ENCODE data around the gene CYP4F3. TPM values are rescaled to one million over a fixed set of nuclear protein-coding genes. Genes with fewer than 3 reads are reported as not detected.
"Not testable (repeated sequence)": the region's sequence is repeated elsewhere in the genome, so short reads cannot be mapped to it uniquely, and the experiment has no call there.

CYP4F3 gene
- total RNA-seq, 1 donor from 2014 or later = not detected

GRCh38 chr19:15644816-15645215 lies 4.1 kb downstream of the CYP4F3 start:
- no peak overlapping the region for H3K4me3 Mint-ChIP-seq (ENCODE audit: unreplicated experiment)
- peaks cover 24% of the 10 kb centered on the region for H3K27me3 Mint-ChIP-seq (ENCODE audit: unreplicated experiment)
- H3K9me3 Mint-ChIP-seq (ENCODE audit: unreplicated experiment) = peaks cover 55% of the 10 kb centered on the region
- H3K4me1 Mint-ChIP-seq (ENCODE audit: unreplicated experiment) = no peaks in the 10 kb centered on the region
- H3K27ac Mint-ChIP-seq (ENCODE audit: unreplicated experiment) = no peak overlapping the region
- peaks cover 36% of the 10 kb centered on the region for H3K36me3 Mint-ChIP-seq (ENCODE audit: low read depth, unreplicated experiment)
- TF ChIP-seq, protein P1, sequence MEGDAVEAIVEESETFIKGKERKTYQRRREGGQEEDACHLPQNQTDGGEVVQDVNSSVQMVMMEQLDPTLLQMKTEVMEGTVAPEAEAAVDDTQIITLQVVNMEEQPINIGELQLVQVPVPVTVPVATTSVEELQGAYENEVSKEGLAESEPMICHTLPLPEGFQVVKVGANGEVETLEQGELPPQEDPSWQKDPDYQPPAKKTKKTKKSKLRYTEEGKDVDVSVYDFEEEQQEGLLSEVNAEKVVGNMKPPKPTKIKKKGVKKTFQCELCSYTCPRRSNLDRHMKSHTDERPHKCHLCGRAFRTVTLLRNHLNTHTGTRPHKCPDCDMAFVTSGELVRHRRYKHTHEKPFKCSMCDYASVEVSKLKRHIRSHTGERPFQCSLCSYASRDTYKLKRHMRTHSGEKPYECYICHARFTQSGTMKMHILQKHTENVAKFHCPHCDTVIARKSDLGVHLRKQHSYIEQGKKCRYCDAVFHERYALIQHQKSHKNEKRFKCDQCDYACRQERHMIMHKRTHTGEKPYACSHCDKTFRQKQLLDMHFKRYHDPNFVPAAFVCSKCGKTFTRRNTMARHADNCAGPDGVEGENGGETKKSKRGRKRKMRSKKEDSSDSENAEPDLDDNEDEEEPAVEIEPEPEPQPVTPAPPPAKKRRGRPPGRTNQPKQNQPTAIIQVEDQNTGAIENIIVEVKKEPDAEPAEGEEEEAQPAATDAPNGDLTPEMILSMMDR (IDR thresholded peaks at IDR 0.05; ENCODE audit: unreplicated experiment) = no peak
- DNase-seq (ENCODE audit: low spot score) = no peak

GRCh38 chr19:15649526-15649925 lies 8.8 kb downstream of the CYP4F3 start:
- Mint-ChIP-seq H3K27ac (ENCODE audit: unreplicated experiment) (no peak overlapping the region), H3K4me3 (ENCODE audit: unreplicated experiment) (no peak overlapping the region), H3K27me3 (ENCODE audit: unreplicated experiment) (peaks cover 12% of the 10 kb centered on the region), H3K36me3 (ENCODE audit: low read depth, unreplicated experiment) (peaks cover 23% of the 10 kb centered on the region), H3K4me1 (ENCODE audit: unreplicated experiment) (no peaks in the 10 kb centered on the region), H3K9me3 (ENCODE audit: unreplicated experiment) (peaks cover 68% of the 10 kb centered on the region)
- DNase-seq (ENCODE audit: low spot score) = no peak
- TF ChIP-seq, protein P1 (IDR thresholded peaks at IDR 0.05; ENCODE audit: unreplicated experiment) = no peak

GRCh38 chr19:15650123-15650522 lies 9.4 kb downstream of the CYP4F3 start:
- not testable (repeated sequence) for DNase-seq (ENCODE audit: low spot score); H3K4me1 Mint-ChIP-seq (ENCODE audit: unreplicated experiment); H3K27ac Mint-ChIP-seq (ENCODE audit: unreplicated experiment)
- peaks cover 11% of the 10 kb centered on the region for H3K27me3 Mint-ChIP-seq (ENCODE audit: unreplicated experiment)
- H3K36me3 Mint-ChIP-seq (ENCODE audit: low read depth, unreplicated experiment) = peaks cover 19% of the 10 kb centered on the region
- H3K4me3 Mint-ChIP-seq (ENCODE audit: unreplicated experiment) = peak overlapping the region; percentile 26
- peaks cover 69% of the 10 kb centered on the region for H3K9me3 Mint-ChIP-seq (ENCODE audit: unreplicated experiment)

DNA sequence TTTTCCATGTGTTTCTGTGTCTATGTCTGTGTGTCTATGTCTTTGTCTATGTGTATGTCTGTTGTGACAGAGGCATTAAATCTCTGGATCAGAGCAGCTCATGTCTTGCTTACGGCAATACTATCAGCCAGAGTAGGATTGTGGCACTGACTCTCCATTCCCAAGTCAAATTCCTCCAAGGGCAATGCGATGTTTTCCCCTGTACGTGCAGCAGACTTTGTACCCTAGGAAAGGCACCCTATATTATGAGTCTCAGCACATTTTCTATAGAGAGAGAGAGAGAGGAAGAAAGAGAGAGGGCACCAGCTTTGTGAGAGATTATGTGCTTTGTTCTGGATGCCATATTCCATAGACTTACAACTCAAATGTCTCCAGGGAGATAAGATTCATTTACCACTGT lies 11.1 kb downstream of the CYP4F3 start:
- Mint-ChIP-seq H3K4me3 (ENCODE audit: unreplicated experiment) (no peak overlapping the region), H3K27ac (ENCODE audit: unreplicated experiment) (no peak overlapping the region), H3K4me1 (ENCODE audit: unreplicated experiment) (no peaks in the 10 kb centered on the region), H3K27me3 (ENCODE audit: unreplicated experiment) (peaks cover 4% of the 10 kb centered on the region), H3K36me3 (ENCODE audit: low read depth, unreplicated experiment) (peaks cover 8% of the 10 kb centered on the region), H3K9me3 (ENCODE audit: unreplicated experiment) (peaks cover 62% of the 10 kb centered on the region)
- DNase-seq (ENCODE audit: low spot score) = no peak
- TF ChIP-seq, protein P1 (IDR thresholded peaks at IDR 0.05; ENCODE audit: unreplicated experiment) = no peak

DNA sequence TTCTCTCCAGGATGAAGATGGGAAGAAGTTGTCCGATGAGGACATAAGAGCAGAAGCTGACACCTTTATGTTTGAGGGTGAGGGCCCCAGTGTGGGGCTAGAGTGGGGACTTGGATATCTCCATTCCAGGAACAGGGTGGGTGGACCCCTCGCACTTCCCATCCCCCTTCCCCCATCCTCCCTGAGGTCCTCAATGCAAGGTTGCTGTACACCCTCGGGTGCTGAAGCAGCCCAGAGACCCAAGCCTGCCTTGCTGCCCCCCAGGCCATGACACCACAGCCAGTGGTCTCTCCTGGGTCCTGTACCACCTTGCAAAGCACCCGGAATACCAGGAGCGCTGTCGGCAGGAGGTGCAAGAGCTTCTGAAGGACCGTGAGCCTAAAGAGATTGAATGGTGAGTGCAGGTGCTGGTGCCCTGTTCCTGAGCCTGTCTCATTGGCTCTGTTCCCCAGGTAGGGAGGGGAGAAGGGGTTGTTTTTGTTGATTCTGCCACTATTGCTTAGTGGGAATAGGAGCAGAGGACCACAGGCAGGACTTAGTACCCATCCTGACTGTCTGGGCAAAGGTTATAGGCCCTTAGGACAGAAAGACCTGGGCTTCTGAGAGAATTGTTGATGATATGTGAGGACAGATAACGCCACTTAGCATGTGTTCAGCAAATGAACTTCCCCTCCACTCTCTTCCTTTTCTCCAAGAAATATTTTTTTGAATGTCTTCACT lies 12.0 kb downstream of the CYP4F3 start:
- H3K4me3 Mint-ChIP-seq (ENCODE audit: unreplicated experiment) = no peak overlapping the region
- H3K4me1 Mint-ChIP-seq (ENCODE audit: unreplicated experiment) = no peaks in the 10 kb centered on the region
- TF ChIP-seq, protein P1 (IDR thresholded peaks at IDR 0.05; ENCODE audit: unreplicated experiment) = no peak
- no peak overlapping the region for H3K27ac Mint-ChIP-seq (ENCODE audit: unreplicated experiment)
- peaks cover 4% of the 10 kb centered on the region for H3K27me3 Mint-ChIP-seq (ENCODE audit: unreplicated experiment)
- DNase-seq (ENCODE audit: low spot score) = no peak
- H3K9me3 Mint-ChIP-seq (ENCODE audit: unreplicated experiment) = peaks cover 56% of the 10 kb centered on the region
- peaks cover 8% of the 10 kb centered on the region for H3K36me3 Mint-ChIP-seq (ENCODE audit: low read depth, unreplicated experiment)
